NAMALWA (cell line): ENCODE results near the gene MYO1H.

Source experiments
- DNase-seq: peaks from one replicate; pipeline ENCODE4 v3.0.0-alpha.2; 2015; ENCODE audit warnings: low spot score

Gene MYO1H

GRCh38 chr12:109492371-109492770 lies 144.7 kb downstream of the MYO1H start:
- DNase-seq = no peak

- no peak for DNase-seq
These were observed 145.4 kb downstream of the MYO1H start for GRCh38 chr12:109493090-109493489.

- DNase-seq = no peak
These were observed 146.2 kb downstream of the MYO1H start for GRCh38 chr12:109493938-109494337.

GRCh38 chr12:109494348-109494881 lies 146.7 kb downstream of the MYO1H start:
- no peak for DNase-seq

- DNase-seq = no peak
These were observed 147.3 kb downstream of the MYO1H start for GRCh38 chr12:109495012-109495411.

GRCh38 chr12:109496306-109496705 lies 148.6 kb downstream of the MYO1H start:
- DNase-seq = no peak

GRCh38 chr12:109497675-109498074 lies 150.0 kb downstream of the MYO1H start:
- DNase-seq = no peak
